GM19025 (cell line): ENCODE results near the gene UGP2.
"Not testable (repeated sequence)": the region's sequence is repeated elsewhere in the genome, so short reads cannot be mapped to it uniquely, and the experiment has no call there.

Source experiments
- ATAC-seq: cut with Tn5 transposase; IDR thresholded peaks from one replicate; pipeline ENCODE4 v1.9.1; 2021; ENCODE audit warnings: mild to moderate bottlenecking, low read depth, moderate library complexity; ENCODE audit not compliant: unreplicated experiment

The UGP2 gene

DNA sequence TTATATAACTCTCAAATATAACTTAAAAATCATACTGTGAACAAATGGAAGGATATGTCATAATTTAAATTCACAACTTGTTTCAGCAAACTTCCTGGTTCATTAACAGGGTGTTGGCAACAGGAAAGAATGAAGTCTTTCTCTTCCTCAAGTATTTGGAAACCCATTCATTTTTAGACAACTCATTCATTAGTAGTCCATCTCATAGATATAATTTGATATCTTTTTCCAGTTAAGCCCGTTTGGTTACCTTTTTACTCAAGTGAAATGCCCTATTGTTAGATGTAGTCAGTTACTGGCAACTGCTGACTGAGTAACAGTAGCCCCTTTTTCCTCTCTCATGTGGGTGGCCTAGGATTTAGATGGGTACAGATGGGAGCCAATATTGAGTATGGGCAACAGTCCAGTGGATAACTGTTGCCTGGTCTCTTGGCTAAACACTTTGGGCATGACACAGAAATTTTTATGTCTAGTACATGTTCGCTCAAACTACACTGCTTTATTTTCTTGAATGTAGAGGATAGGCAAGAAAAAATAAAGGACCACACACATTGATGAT, 4.6 kb upstream of the UGP2 start:
- ATAC-seq: no peak

DNA sequence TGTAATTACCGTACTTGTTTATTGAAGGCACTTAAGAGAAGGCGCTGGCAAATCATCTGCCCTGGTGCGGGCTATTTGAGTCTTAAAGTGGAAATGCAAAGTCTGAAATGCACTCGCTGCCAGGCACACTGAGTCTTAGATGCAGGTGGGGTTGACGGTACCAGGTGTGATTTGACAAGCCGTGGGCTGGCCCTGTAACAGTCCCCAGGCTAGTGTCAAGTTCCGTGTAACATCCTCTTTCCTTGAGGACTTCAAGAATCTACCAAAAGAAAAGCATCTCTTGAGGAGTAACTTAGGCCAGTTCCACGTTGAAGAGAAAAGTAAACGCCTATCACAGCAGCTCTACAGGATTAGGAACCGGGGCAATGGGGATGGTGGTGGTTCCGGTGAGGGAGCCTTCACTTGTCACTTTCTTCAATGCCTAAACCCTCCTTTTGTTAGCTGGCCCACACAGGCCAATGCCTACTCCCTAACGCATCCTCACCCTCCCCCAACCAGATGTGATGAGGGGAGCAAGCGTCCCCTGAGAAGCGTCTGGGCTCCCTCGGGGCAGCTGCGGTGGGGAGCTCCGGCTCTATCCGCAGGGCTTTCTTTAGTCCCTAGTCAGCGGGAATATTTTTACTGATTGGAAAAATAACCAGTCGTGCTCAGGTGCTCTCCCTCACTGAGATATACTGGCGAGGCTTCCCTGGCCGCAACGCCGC, 1.5 kb upstream of the UGP2 start:
- peak; percentile 30 for ATAC-seq

DNA sequence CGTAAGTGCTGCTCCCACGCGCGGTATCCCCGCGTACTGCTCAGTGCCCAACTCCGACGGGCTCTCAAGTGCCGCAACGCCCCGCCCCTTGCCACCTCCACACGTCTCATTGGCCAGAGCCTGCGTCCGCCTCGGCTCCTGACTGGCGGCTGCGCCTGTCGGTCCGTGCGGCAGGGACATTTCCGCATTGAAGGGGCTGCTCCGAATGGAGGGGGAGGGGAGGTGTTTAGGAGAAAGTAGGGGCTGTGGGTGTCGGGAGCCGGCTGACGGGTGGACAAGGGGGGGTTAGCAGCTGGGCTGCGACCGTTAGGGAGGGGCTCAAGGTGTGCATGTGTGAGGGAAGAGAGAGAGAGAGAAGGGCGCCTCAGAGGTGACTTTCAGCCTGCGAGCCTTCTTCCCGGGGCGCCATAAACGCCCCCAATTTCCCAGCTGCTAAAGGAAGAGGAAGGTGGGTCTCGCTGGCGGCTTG, 877 bp upstream of the UGP2 start:
- ATAC-seq: peak; percentile 96

- ATAC-seq: no peak
Observed at GRCh38 chr2:63842149-63843061, 709 bp downstream of the UGP2 start.

DNA sequence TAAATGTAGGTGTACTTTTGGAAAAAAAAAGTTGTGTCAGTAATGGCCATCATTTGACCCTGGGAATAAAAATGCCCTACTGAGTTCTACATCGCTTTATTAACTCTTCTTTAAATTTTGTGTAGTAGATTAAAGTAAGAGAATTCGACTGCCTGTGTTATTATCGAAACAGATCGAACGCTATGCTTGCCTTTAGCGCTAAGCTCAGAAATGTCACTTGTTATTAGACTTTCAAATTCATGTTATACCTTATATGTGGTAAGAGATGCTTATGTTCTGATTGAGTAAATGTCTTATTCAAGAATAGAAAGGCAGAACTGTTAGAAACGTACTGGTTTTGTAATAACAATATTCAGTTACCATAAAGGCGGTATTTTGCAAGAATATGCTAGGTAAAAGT, 1.4 kb downstream of the UGP2 start:
- no peak for ATAC-seq

GRCh38 chr2:63843791-63844190, 2.1 kb downstream of the UGP2 start:
- ATAC-seq: no peak

DNA sequence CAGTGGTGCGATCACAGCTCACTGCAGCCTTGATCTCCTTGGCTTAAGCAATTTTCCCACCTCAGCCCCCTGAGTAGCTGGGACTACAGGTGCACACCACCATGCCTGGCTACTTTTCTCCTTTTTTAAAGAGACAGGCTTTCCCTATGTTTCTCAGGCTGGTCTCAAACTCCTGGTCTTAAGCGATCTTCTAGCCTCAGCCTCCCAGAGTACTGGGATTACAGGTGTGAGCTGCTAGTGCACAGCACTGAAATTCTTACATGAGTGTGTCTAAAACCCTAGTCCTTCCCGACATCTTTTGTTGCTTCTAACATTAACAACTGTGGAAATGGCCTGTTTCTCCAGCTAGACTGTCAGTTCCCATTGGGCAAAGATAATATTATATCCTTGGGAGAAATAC, 2.9 kb downstream of the UGP2 start:
- ATAC-seq: no peak

DNA sequence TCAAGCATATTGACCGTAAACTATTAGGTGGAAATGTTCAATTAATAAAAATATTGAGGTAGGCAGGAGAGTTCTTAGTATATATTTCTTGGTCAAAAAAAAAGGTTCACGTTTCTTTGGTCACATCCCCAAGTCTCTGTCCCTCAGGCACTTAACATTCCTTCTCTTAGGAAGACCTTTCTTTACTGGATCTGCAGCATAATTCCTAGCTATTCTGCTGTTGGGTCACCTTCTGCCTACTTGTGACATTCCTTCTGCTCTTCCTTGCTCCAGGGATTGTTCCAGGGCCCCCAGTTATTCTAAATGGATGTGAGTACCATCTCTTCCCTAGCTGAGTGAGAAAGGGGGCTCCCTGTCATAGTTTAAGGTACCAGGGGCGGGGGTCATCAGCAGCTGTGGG, 4.2 kb downstream of the UGP2 start:
- ATAC-seq: no peak

DNA sequence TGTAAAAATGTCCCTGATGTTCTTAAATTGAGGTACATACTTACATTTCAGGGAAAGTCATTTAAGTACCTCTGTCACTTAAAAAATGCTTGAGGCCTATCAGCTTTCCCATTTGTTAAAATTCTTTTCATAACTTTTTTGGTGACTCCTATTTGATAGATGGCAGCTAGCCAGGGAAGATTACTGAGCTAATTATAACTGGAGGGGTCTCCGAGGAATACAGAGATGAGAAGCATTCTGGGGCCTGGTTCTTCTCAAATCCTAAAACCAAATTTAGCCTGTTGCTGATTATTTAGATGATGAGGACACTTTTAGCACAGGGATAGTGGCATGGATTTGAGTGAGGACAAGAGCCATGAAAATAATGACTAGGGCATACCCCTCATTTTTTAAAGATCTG, 4.8 kb downstream of the UGP2 start:
- ATAC-seq: no peak

DNA sequence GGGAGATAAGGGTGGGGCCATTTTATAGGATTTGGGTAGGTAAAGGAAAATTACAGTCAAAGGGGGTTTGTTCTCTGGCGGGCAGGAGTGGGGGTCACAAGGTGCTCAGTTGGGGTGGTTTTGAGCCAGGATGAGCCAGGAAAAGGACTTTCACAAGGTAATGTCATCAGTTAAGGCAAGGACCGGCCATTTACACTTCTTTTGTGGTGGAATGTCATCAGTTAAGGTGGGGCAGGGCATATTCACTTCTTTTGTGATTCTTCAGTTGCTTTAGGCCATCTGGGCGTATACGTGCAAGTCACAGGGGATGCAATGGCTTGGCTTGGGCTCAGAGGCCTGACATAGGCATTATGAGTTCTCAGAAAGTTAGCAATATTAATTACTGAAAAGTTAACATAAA, 5.9 kb downstream of the UGP2 start:
- ATAC-seq: not testable (repeated sequence)

DNA sequence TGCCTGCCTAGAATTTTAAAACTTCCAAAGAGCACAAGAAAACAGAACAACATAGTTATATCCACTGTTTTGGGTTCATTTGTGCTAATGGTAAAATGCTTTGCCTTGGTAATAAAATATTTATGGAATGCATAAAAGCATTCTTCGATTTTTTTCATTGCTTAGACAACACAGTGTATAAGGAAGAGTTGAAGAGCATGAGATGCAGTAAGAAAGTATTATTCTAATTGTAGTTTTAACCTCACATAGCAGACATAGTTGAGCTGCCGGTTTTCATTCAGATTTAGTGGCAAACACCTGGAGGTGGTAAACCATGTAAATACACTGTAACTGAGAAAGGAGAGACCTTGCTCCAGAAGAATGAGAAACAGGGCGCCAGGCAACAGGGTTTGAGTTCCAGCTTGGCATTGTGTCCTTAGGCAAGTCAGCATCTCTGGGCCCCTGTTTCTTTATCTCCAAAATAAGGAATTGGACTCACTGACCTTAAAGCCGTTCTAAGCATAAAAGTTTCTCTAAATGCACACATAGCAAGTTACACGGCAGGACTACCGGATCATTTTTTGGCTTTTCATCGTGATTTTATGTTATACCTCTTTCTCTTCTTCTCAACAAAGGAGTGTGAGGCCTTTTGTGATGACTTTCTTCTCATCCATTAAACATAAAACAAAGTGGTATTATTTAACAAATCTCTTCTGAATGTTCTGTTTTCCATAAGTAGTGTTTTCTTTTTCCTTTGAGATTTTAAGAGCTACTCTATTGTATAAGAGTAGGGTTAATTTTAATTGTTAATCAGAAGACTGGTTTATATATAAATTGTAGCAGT, 7.9 kb downstream of the UGP2 start:
- no peak for ATAC-seq

GRCh38 chr2:63850204-63850571, 8.5 kb downstream of the UGP2 start:
- no peak for ATAC-seq

DNA sequence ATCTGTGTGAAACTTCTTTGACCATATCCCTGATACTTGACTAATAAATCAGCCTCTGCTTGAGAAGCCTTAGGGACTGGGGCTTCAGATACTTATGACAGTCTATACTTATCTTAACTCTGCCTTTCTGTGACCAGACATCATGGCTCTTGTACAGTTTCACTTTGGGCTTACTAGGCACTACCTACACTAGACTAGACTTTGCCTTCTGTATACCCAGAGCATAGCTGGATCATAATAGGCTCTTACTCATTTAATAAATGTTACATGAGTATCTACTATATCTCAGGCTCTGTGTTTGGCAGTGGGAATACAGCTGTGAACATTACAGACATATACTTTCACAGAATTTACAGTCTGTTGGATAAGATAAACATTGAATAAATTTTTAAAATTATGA, 9.0 kb downstream of the UGP2 start:
- ATAC-seq: no peak

- no peak for ATAC-seq
Observed at GRCh38 chr2:63851691-63852311, 10.1 kb downstream of the UGP2 start.

- no peak for ATAC-seq
Observed at GRCh38 chr2:63853527-63854310, 12.0 kb downstream of the UGP2 start.

- no peak for ATAC-seq
Observed at GRCh38 chr2:63855418-63856302, 14.0 kb downstream of the UGP2 start.

DNA sequence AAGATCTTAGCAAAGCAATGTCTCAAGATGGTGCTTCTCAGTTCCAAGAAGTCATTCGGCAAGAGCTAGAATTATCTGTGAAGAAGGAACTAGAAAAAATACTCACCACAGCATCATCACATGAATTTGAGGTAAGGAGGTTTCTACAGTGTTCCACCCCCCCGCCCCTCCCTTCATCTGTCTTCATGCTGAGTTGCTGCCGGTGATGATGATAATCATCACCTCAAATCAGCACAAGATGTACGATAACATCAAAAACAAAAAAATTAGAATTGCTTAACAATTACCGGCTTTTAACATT, 14.6 kb downstream of the UGP2 start:
- ATAC-seq: no peak

GRCh38 chr2:63858291-63858690, 16.6 kb downstream of the UGP2 start:
- no peak for ATAC-seq
